Astrocyte (in vitro differentiated cells and primary cell): ENCODE results near the gene NAT14. TPM values are rescaled to one million over a fixed set of nuclear protein-coding genes. Genes with fewer than 3 reads are reported as not detected.

Source experiments
- DNase-seq: peaks from one replicate; pipeline ENCODE4 v3.0.0-alpha.2; 2010; ENCODE audit warnings: low read depth
- FAIRE-seq: peaks from 2 replicates; lab custom pipeline; 2011; peaks lifted over from hg19 to GRCh38; lab: Jason Lieb, UNC
- H2AFZ ChIP-seq: 2 replicates; pipeline ENCODE4 v1.6.0; 2012; ENCODE audit warnings: low read depth, low read length, inconsistent platforms
- H3K27ac ChIP-seq: 2 replicates; pipeline ENCODE4 v1.5.1; 2011; ENCODE audit warnings: low read depth, low read length, inconsistent platforms
- H3K27me3 ChIP-seq: 2 replicates; pipeline ENCODE4 v1.6.0; 2011; ENCODE audit warnings: low read length, inconsistent platforms; ENCODE audit not compliant: insufficient read depth
- H3K36me3 ChIP-seq: 2 replicates; pipeline ENCODE4 v1.5.1; 2011; ENCODE audit warnings: low read length, inconsistent platforms; ENCODE audit not compliant: insufficient read depth
- H3K4me1 ChIP-seq: 2 replicates; pipeline ENCODE4 v1.5.1; 2011; ENCODE audit warnings: low read length, inconsistent platforms; ENCODE audit not compliant: insufficient read depth
- H3K4me2 ChIP-seq: 2 replicates; pipeline ENCODE4 v1.6.0; 2012; ENCODE audit warnings: low read length, inconsistent platforms
- H3K4me3 ChIP-seq: 2 replicates; pipeline ENCODE4 v1.5.1; 2011; ENCODE audit warnings: low read depth, mild to moderate bottlenecking, low read length, inconsistent platforms; ENCODE audit not compliant: insufficient read depth
- H3K79me2 ChIP-seq: 2 replicates; pipeline ENCODE4 v1.6.0; 2012; ENCODE audit warnings: mild to moderate bottlenecking, low read length, inconsistent platforms; ENCODE audit not compliant: insufficient read depth
- H3K9ac ChIP-seq: 2 replicates; pipeline ENCODE4 v1.6.0; 2012; ENCODE audit warnings: mild to moderate bottlenecking, low read length, inconsistent platforms
- H3K9me3 ChIP-seq: 2 replicates; pipeline ENCODE4 v1.5.1; 2012; ENCODE audit warnings: low read depth, mild to moderate bottlenecking, low read length, inconsistent platforms; ENCODE audit not compliant: insufficient read depth
- H4K20me1 ChIP-seq: 2 replicates; pipeline ENCODE4 v1.6.0; 2012; ENCODE audit warnings: low read length, inconsistent platforms; ENCODE audit not compliant: insufficient read depth
- H3K27ac Mint-ChIP-seq: one replicate; pipeline ENCODE4 v1.8.0; 2021; ENCODE audit warnings: mild to moderate bottlenecking, mixed read lengths; ENCODE audit not compliant: unreplicated experiment
- H3K27me3 Mint-ChIP-seq: one replicate; pipeline ENCODE4 v1.8.0; 2021; ENCODE audit warnings: low read depth, mixed read lengths; ENCODE audit not compliant: unreplicated experiment
- H3K36me3 Mint-ChIP-seq: one replicate; pipeline ENCODE4 v1.8.0; 2021; ENCODE audit warnings: low read depth, mixed read lengths; ENCODE audit not compliant: unreplicated experiment
- H3K4me1 Mint-ChIP-seq: one replicate; pipeline ENCODE4 v1.8.0; 2021; ENCODE audit warnings: low read depth, mixed read lengths; ENCODE audit not compliant: unreplicated experiment
- H3K4me3 Mint-ChIP-seq: one replicate; pipeline ENCODE4 v1.8.0; 2021; ENCODE audit warnings: mild to moderate bottlenecking, moderate library complexity, mixed read lengths; ENCODE audit not compliant: unreplicated experiment
- H3K9me3 Mint-ChIP-seq: one replicate; pipeline ENCODE4 v1.8.0; 2021; ENCODE audit warnings: mild to moderate bottlenecking, mixed read lengths; ENCODE audit not compliant: unreplicated experiment
- CTCF ChIP-seq: IDR thresholded peaks from 2 replicates; pipeline ENCODE4 v1.5.1; 2011; ENCODE audit warnings: low read depth, mild to moderate bottlenecking, inconsistent platforms, low read length, moderate library complexity; ENCODE audit not compliant: insufficient read depth
- EZH2 ChIP-seq: IDR thresholded peaks from 2 replicates; pipeline ENCODE4 v1.6.1; 2012; ENCODE audit warnings: mild to moderate bottlenecking, low read length, inconsistent platforms; ENCODE audit not compliant: insufficient read depth
- total RNA-seq: library from RNA; stranded (reverse); gene quantifications from 2 replicates; pipeline ENCODE4 v1.2.1, GENCODE V29; 2021

The NAT14 gene
- total RNA-seq, 1 donor from 2014 or later: 71.2 TPM

GRCh38 chr19:55498246-55498840, 13.4 kb downstream of the NAT14 start:
- Histone ChIP-seq H3K4me2 (no peak overlapping the region), H3K4me3 (no peak overlapping the region), H3K79me2 (no peaks in the 10 kb centered on the region), H3K9ac (no peak overlapping the region), H3K4me1 (peaks cover 14% of the 10 kb centered on the region), H2AFZ (no peak overlapping the region), H3K36me3 (no peaks in the 10 kb centered on the region), H3K27me3 (no peaks in the 10 kb centered on the region), H4K20me1 (no peaks in the 10 kb centered on the region), H3K9me3 (peaks cover 3% of the 10 kb centered on the region), H3K27ac (no peak overlapping the region)
- peaks cover 33% of the 10 kb centered on the region for H3K36me3 Mint-ChIP-seq
- no peak for FAIRE-seq
- H3K4me3 Mint-ChIP-seq: no peak overlapping the region
- no peak for DNase-seq
- peaks cover 4% of the 10 kb centered on the region for H3K4me1 Mint-ChIP-seq
- TF ChIP-seq EZH2: no peak
- no peak for TF ChIP-seq CTCF
- H3K9me3 Mint-ChIP-seq: peaks cover 5% of the 10 kb centered on the region
- H3K27me3 Mint-ChIP-seq: peaks cover 11% of the 10 kb centered on the region
- H3K27ac Mint-ChIP-seq: no peak overlapping the region

- Mint-ChIP-seq H3K36me3 (peaks cover 37% of the 10 kb centered on the region), H3K9me3 (peaks cover 5% of the 10 kb centered on the region), H3K27ac (no peak overlapping the region), H3K4me3 (no peak overlapping the region), H3K27me3 (peaks cover 11% of the 10 kb centered on the region), H3K4me1 (no peaks in the 10 kb centered on the region)
- Histone ChIP-seq H3K4me3 (no peak overlapping the region), H3K9me3 (peaks cover 3% of the 10 kb centered on the region), H3K4me2 (no peak overlapping the region), H2AFZ (no peak overlapping the region), H3K79me2 (no peaks in the 10 kb centered on the region), H4K20me1 (no peaks in the 10 kb centered on the region), H3K27ac (no peak overlapping the region), H3K9ac (no peak overlapping the region), H3K36me3 (no peaks in the 10 kb centered on the region), H3K4me1 (peaks cover 3% of the 10 kb centered on the region), H3K27me3 (no peaks in the 10 kb centered on the region)
- DNase-seq: no peak
- no peak for FAIRE-seq
- TF ChIP-seq EZH2 (no peak), CTCF (no peak)
These were observed 15.5 kb downstream of the NAT14 start for GRCh38 chr19:55500368-55500952.
